BE2C (cell line): ENCODE data around the gene CEP250.
"Not testable (repeated sequence)": the region's sequence is repeated elsewhere in the genome, so short reads cannot be mapped to it uniquely, and the experiment has no call there.

ENCODE experiments used
- DNase-seq: peaks from one replicate; pipeline ENCODE4 v3.0.0-alpha.2; 2020
- H3K27me3 ChIP-seq: fragments of 250-450 bp; sonication (Bioruptor Pico); 2 replicates; pipeline ENCODE4 v1.5.1; 2020; ENCODE audit warnings: mild to moderate bottlenecking
- H3K36me3 ChIP-seq: fragments of 250-450 bp; sonication (Bioruptor Pico); 2 replicates; pipeline ENCODE4 v1.5.1; 2020; ENCODE audit warnings: mild to moderate bottlenecking
- H3K4me1 ChIP-seq: fragments of 250-450 bp; sonication (Bioruptor Pico); 2 replicates; pipeline ENCODE4 v1.5.1; 2020
- H3K4me3 ChIP-seq: 2 replicates; pipeline ENCODE4 v1.5.1; 2011; ENCODE audit warnings: low read depth, low read length
- H3K9me3 ChIP-seq: fragments of 250-450 bp; sonication (Bioruptor Pico); 2 replicates; pipeline ENCODE4 v1.5.1; 2020
- CTCF ChIP-seq: IDR thresholded peaks from 2 replicates; pipeline ENCODE4 v1.5.1; 2012; ENCODE audit warnings: mild to moderate bottlenecking, low read depth, low read length

Gene CEP250

GRCh38 chr20:35443003-35443402 is 12.4 kb upstream of the CEP250 start:
- peak; percentile 42 for DNase-seq
- Histone ChIP-seq H3K9me3 (no peaks in the 10 kb centered on the region), H3K27me3 (no peaks in the 10 kb centered on the region), H3K4me1 (0 out of 2 replicates have a peak, but pooled peaks cover 3% of the 10 kb centered on the region), H3K4me3 (no peak overlapping the region), H3K36me3 (no peaks in the 10 kb centered on the region)
- no peak for TF ChIP-seq CTCF

- Histone ChIP-seq H3K27me3 (no peaks in the 10 kb centered on the region), H3K36me3 (no peaks in the 10 kb centered on the region), H3K9me3 (no peaks in the 10 kb centered on the region), H3K4me1 (no peaks in the 10 kb centered on the region), H3K4me3 (no peak overlapping the region)
- DNase-seq, result no peak
- no peak for TF ChIP-seq CTCF
Measured at GRCh38 chr20:35444226-35444625, 11.2 kb upstream of the CEP250 start.

- no peak for TF ChIP-seq CTCF
- Histone ChIP-seq H3K4me3 (peak overlapping the region; percentile 53), H3K36me3 (no peaks in the 10 kb centered on the region), H3K9me3 (no peaks in the 10 kb centered on the region), H3K4me1 (no peaks in the 10 kb centered on the region), H3K27me3 (no peaks in the 10 kb centered on the region)
- no peak for DNase-seq
Measured at GRCh38 chr20:35446356-35447078, 8.9 kb upstream of the CEP250 start.

GRCh38 chr20:35447082-35447789 is 8.2 kb upstream of the CEP250 start:
- no peaks in the 10 kb centered on the region for H3K4me1 ChIP-seq
- TF ChIP-seq CTCF, result peak; percentile 97
- no peaks in the 10 kb centered on the region for H3K36me3 ChIP-seq
- H3K27me3 ChIP-seq, result no peaks in the 10 kb centered on the region
- H3K4me3 ChIP-seq, result peak overlapping the region; percentile 53
- H3K9me3 ChIP-seq, result no peaks in the 10 kb centered on the region
- peak; percentile 88 for DNase-seq

GRCh38 chr20:35448788-35449373 is 6.5 kb upstream of the CEP250 start:
- TF ChIP-seq CTCF, result no peak

GRCh38 chr20:35449855-35450254 is 5.5 kb upstream of the CEP250 start:
- H3K9me3 ChIP-seq, DNase-seq, H3K4me3 ChIP-seq, H3K27me3 ChIP-seq, H3K36me3 ChIP-seq, H3K4me1 ChIP-seq: not testable (repeated sequence)

More at GRCh38 chr20:35448788-35449373, 6.5 kb upstream of the CEP250 start:
- H3K4me1 ChIP-seq, result no peaks in the 10 kb centered on the region
- no peaks in the 10 kb centered on the region for H3K27me3 ChIP-seq
- H3K36me3 ChIP-seq, result no peaks in the 10 kb centered on the region
- no peak overlapping the region for H3K4me3 ChIP-seq
- DNase-seq, result no peak
- no peaks in the 10 kb centered on the region for H3K9me3 ChIP-seq
